ENCODE measurements around the gene YAF2. TPM values are rescaled to one million over a fixed set of nuclear protein-coding genes. Genes with fewer than 3 reads are reported as not detected.

Gene YAF2
- total RNA-seq, 2 donors from 2014 or later, result 19.4 to 27.3 TPM

DNA sequence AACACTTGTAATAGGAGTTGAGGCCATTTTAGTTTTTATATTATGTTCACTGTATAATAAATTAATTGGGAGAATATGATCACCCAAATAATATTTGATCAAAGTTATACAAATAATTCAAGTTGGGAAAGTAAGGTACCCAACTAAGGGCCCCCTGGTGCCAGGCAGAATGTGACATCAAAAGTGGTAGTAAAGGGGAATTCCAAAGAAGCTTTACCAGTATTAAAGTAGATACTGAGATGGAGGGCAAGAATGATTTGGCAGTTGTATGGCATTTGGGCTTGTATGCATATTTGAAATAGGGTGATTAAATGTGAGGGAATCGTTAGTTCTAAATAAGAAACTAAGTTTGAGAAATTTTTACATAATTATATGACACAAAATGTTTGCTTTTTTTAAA, 111.1 kb downstream of the YAF2 start:
- no CpG with 5 or more reads among the region's 1 CpG for WGBS, 2 experiments (ENCODE audit: insufficient coverage in 1 of 2, insufficient read length in 1 of 2)
- no peak overlapping the region for H3K27ac ChIP-seq (ENCODE audit: low read depth, low read length)
- DNase-seq, result no peak
- Mint-ChIP-seq H3K27ac (no peak overlapping the region), H3K4me1 (peaks cover 28% of the 10 kb centered on the region), H3K36me3 (ENCODE audit: low read depth) (no peaks in the 10 kb centered on the region), H3K27me3 (ENCODE audit: insufficient read depth) (no peaks in the 10 kb centered on the region), H3K4me3 (no peak overlapping the region), H3K9me3 (no peaks in the 10 kb centered on the region)
- TF ChIP-seq, protein P1, sequence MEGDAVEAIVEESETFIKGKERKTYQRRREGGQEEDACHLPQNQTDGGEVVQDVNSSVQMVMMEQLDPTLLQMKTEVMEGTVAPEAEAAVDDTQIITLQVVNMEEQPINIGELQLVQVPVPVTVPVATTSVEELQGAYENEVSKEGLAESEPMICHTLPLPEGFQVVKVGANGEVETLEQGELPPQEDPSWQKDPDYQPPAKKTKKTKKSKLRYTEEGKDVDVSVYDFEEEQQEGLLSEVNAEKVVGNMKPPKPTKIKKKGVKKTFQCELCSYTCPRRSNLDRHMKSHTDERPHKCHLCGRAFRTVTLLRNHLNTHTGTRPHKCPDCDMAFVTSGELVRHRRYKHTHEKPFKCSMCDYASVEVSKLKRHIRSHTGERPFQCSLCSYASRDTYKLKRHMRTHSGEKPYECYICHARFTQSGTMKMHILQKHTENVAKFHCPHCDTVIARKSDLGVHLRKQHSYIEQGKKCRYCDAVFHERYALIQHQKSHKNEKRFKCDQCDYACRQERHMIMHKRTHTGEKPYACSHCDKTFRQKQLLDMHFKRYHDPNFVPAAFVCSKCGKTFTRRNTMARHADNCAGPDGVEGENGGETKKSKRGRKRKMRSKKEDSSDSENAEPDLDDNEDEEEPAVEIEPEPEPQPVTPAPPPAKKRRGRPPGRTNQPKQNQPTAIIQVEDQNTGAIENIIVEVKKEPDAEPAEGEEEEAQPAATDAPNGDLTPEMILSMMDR (conservative IDR thresholded peaks at IDR 0.05), result no peak
- no peak overlapping the region for H3K9ac ChIP-seq (ENCODE audit: extremely low read depth, low read length, poor library complexity, severe bottlenecking)
- H3K4me3 ChIP-seq (ENCODE audit: low read length), result no peak overlapping the region
- H3K36me3 ChIP-seq (ENCODE audit: control insufficient read depth, insufficient read depth, low read length), result no peaks in the 10 kb centered on the region
- H3K9me3 ChIP-seq (ENCODE audit: control insufficient read depth, low read length), result no peaks in the 10 kb centered on the region
- H3K27me3 ChIP-seq (ENCODE audit: control insufficient read depth, insufficient read depth, low read length, poor library complexity, severe bottlenecking), result no peaks in the 10 kb centered on the region
- peaks cover 3% of the 10 kb centered on the region for H3K4me1 ChIP-seq (ENCODE audit: control insufficient read depth, insufficient read depth, low read length)

DNA sequence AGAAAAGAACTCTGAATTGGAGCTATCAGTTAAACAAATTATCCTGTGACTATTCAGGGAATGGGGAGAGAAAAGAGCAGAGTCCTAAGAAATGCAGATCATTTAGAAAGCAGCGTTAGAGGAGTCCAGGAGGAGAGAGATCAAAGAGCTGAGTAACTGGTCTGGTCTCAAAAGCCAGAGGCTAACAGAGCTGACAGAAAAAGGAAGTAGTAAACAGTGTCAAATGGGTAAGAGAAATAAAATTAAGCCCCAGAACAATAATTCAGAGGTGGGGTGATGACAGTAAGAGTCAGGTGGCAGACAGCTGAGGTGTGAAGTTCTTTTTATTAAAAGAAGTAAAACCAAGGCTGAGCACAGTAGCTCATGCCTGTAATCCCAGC, 112.7 kb downstream of the YAF2 start:
- TF ChIP-seq, protein P1 (conservative IDR thresholded peaks at IDR 0.05), result no peak
- H3K4me3 ChIP-seq (ENCODE audit: low read length), result peak overlapping the region; percentile 24
- WGBS, 2 experiments (ENCODE audit: insufficient coverage in 1 of 2, insufficient read length in 1 of 2), result 9 to 14% methylated on average over 1 of the region's 1 CpG
- H3K36me3 Mint-ChIP-seq (ENCODE audit: low read depth), result peaks cover 4% of the 10 kb centered on the region
- H3K27ac ChIP-seq (ENCODE audit: low read depth, low read length), result no peak overlapping the region
- no peaks in the 10 kb centered on the region for H3K9me3 ChIP-seq (ENCODE audit: control insufficient read depth, low read length)
- H3K27me3 Mint-ChIP-seq (ENCODE audit: insufficient read depth), result no peaks in the 10 kb centered on the region
- no peak for DNase-seq
- H3K4me1 ChIP-seq (ENCODE audit: control insufficient read depth, insufficient read depth, low read length), result peaks cover 3% of the 10 kb centered on the region
- H3K27me3 ChIP-seq (ENCODE audit: control insufficient read depth, insufficient read depth, low read length, poor library complexity, severe bottlenecking), result no peaks in the 10 kb centered on the region
- H3K27ac Mint-ChIP-seq, result no peak overlapping the region
- no peak overlapping the region for H3K9ac ChIP-seq (ENCODE audit: extremely low read depth, low read length, poor library complexity, severe bottlenecking)
- H3K36me3 ChIP-seq (ENCODE audit: control insufficient read depth, insufficient read depth, low read length), result no peaks in the 10 kb centered on the region
- no peak overlapping the region for H3K4me3 Mint-ChIP-seq
- peaks cover 24% of the 10 kb centered on the region for H3K4me1 Mint-ChIP-seq
- no peaks in the 10 kb centered on the region for H3K9me3 Mint-ChIP-seq

DNA sequence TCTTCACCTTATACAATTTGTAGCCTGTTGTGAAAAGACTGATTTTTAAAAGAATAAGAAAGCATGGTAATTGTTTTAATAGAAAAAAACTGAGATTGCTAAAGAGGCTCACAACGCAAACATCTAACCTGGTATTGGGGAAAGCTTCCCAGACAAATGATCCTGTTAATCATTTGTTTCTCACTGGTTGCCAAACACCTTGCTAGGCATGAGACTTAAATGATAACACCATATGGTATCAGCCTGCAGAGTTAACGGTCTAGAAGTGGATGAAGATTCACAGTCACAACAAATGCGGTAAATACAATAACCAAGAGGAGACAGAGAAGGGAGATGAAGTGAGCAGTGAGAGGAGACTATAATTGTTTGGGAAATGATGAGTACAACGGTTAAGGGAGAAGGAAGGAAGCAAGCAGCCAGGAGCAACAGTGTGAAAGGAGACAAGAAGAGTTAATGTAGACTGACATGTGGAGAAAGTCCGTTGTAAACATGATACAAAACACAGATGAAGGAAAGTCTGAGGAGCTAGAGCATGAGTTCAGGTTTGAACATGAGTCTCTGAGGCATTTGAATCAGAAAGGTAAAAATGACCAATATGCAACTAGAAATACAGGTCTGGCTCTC, 113.2 kb downstream of the YAF2 start:
- H3K27me3 ChIP-seq (ENCODE audit: control insufficient read depth, insufficient read depth, low read length, poor library complexity, severe bottlenecking), result no peaks in the 10 kb centered on the region
- no peaks in the 10 kb centered on the region for H3K9me3 ChIP-seq (ENCODE audit: control insufficient read depth, low read length)
- TF ChIP-seq, protein P1 (conservative IDR thresholded peaks at IDR 0.05), result no peak
- Mint-ChIP-seq H3K4me1 (peaks cover 19% of the 10 kb centered on the region), H3K36me3 (ENCODE audit: low read depth) (peaks cover 4% of the 10 kb centered on the region), H3K4me3 (no peak overlapping the region), H3K27ac (no peak overlapping the region), H3K9me3 (no peaks in the 10 kb centered on the region), H3K27me3 (ENCODE audit: insufficient read depth) (no peaks in the 10 kb centered on the region)
- peak; percentile 49 for DNase-seq
- peaks cover 3% of the 10 kb centered on the region for H3K4me1 ChIP-seq (ENCODE audit: control insufficient read depth, insufficient read depth, low read length)
- no peak overlapping the region for H3K27ac ChIP-seq (ENCODE audit: low read depth, low read length)
- 33 to 34% methylated on average over 5 of the region's 5 CpGs for WGBS, 2 experiments (ENCODE audit: insufficient coverage in 1 of 2, insufficient read length in 1 of 2)
- no peaks in the 10 kb centered on the region for H3K36me3 ChIP-seq (ENCODE audit: control insufficient read depth, insufficient read depth, low read length)
- H3K4me3 ChIP-seq (ENCODE audit: low read length), result peak overlapping the region; percentile 24
- no peak overlapping the region for H3K9ac ChIP-seq (ENCODE audit: extremely low read depth, low read length, poor library complexity, severe bottlenecking)

All from endodermal cell (in vitro differentiated cells).